SIG-M5 treated with dmso at 0.1 percent for 504 hours (cell line): Measurements from ENCODE around the gene MYOZ2.

ENCODE experiments used
- DNase-seq: peaks from one replicate; lab custom pipeline; 2025; ENCODE audit not compliant: unreplicated experiment; lab: John Stamatoyannopoulos, UW

Gene MYOZ2

GRCh38 chr4:119135721-119136121, at the start of gene MYOZ2:
MYOZ2 (plus strand) TSS chr4:119135832; CDS start chr4:119136526, 694 bp downstream.
- DNase-seq = no peak

GRCh38 chr4:119087121-119087520, 48.5 kb upstream of the MYOZ2 start:
- no peak for DNase-seq

- DNase-seq = no peak
These were observed 48.0 kb upstream of the MYOZ2 start for GRCh38 chr4:119087656-119088055.

GRCh38 chr4:119093042-119093827, 42.4 kb upstream of the MYOZ2 start:
- DNase-seq = no peak

DNA sequence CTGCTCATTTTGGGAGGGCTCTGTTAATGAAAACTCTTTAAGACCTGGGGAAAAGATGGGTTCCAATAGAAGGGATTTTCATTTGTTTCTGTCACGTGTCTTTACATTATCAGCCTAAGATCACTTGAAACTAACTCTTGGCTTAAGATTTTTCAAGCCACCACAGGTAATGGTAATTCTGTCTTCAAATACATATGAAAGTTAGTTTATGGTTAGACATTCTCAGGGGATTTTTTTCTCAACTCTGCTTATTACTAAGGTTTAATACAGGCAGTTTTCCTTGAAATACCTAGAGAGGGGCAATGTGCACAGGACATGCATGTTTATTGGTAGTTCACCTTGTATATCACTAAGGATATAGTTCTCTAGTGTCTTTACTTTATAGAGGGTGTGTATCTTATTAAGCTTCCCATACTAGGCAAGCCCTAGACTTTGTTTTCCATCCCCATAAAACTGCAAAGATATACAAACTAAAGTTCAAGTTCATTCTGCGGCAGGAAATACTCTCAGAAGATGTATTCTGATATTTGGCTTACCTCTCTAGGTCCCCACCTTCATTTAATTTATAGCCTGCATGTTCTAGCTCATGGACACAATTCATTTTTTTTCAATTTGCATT, 38.2 kb upstream of the MYOZ2 start:
- no peak for DNase-seq

DNA sequence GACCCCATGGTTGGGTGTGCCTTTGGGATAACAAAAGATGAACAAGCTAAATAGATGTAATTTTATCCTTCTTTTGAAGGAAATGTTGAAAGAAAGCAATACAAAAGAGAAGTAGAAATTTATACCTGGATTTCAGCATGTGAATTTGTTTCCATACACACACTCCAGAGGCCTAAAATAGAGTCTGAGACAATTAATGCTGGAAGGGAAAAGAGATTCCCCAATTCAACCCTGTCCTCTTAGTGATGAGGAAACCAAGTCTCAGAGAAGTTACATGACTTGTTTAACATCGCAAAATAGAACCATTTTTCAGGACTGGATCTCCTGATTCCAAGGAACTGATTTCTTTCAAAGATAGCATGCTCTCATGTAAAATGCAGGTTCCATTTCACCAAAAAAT, 37.3 kb upstream of the MYOZ2 start:
- no peak for DNase-seq

GRCh38 chr4:119099227-119099810, 36.3 kb upstream of the MYOZ2 start:
- peak; percentile 37 for DNase-seq

DNA sequence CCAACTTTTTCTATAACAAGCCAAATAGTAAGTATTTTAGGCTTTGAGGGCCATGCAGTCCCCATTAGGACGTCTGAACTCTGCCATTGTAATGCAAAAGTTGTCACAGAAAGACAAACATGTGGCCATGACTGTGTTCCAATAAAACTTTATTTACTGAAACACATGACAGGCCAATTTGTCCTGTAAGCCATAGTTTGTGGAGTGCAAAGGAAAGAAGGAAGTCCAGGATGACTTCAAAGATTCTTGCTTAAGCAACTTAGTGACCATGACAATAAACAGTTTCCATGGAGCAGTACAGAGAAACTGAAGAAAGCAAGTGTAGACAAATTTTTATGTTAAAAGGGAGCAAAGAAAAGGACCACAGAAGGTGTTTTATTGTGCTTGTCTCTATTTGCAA, 35.0 kb upstream of the MYOZ2 start:
- DNase-seq = peak; percentile 36

DNA sequence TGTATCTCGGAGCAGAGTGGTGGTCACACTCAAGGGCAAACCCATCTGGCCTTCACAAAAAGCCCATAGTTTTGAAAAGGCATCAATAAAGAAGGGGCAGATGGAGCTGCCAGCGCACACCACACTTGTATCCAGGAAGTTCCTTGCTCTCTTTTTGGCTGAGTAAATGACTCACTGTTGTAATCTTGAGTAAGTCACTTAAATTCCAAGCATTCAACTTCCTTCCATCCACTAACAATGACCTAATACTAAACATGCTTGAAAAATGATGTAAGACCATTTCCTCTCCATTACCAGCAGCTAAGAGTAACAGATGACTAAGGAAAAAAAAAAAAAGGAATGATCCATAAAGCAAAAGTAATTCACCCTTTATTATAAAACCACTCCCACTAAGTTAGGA, 32.4 kb upstream of the MYOZ2 start:
- DNase-seq = peak; percentile 93

DNA sequence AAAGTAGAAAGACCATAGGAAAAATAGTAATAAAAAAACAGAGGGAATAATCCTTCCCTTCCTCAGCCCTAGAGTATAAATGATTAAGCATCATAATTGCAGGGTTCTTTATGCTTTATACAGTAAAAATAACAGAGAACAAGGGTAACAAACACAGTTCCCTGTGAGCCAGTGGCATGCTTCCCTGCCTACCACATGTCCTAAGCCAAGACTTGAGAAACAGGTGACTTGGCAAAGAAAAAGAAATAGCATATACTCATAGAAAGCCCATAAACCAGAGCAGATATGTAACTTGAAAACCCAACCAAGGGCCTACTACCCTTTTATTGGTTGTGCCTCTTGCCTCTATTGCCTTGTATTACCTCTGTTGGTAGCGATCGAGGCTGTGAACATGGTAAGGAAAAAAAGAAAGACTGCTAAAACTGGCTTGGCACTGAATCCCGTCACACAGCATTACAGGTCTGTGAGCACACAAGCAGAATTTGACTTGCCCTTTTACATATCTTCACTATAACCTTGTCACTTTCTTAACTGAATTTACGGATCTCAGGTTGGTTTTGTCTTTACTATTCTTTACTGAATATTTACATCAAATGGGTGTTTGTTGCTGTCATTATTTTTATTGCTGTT, 30.9 kb upstream of the MYOZ2 start:
- DNase-seq = no peak

GRCh38 chr4:119105605-119106004, 30.0 kb upstream of the MYOZ2 start:
- DNase-seq = peak; percentile 26

GRCh38 chr4:119106036-119107000, 29.3 kb upstream of the MYOZ2 start:
- no peak for DNase-seq

GRCh38 chr4:119110121-119110520, 25.5 kb upstream of the MYOZ2 start:
- DNase-seq = no peak

DNA sequence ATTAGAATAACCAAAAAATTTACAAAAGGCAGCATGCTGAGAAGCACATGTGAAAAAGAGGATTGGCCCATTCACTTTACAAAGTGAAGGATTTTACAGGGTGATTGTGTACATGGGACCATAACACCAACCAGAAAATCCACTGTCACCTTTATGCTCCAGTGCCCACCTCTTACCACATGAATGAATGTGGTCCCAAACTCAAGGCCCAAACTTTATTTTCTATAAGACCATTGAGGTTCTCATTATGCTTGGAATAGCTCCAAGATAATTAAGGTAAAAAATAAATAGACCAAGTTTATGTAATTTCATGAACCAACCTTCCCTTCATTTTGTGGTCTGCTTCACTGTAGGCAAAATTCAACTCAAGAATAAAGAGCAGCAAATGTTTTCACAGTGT, 24.3 kb upstream of the MYOZ2 start:
- no peak for DNase-seq

- peak; percentile 91 for DNase-seq
These were observed 22.5 kb upstream of the MYOZ2 start for GRCh38 chr4:119113033-119113655.

DNA sequence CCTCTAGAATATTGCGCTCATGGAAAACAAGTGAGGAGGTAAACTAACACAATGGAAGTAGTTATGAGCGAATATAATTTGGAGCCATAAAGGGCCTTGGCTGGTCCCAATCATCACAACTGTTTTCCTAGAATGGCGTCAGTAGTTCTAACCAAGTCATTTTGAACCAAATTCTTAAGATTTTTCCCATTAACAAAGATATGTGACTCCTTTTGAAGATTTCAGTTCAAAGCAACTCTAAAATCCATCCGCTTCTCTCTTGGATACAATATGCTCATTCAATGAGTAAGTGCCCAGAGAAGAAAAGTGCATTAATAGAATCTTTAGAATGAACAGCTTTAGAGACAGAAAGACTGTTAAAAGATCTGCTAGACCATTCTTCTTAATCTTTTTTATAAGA, 19.6 kb upstream of the MYOZ2 start:
- no peak for DNase-seq

- no peak for DNase-seq
These were observed 18.4 kb upstream of the MYOZ2 start for GRCh38 chr4:119116925-119117900.

DNA sequence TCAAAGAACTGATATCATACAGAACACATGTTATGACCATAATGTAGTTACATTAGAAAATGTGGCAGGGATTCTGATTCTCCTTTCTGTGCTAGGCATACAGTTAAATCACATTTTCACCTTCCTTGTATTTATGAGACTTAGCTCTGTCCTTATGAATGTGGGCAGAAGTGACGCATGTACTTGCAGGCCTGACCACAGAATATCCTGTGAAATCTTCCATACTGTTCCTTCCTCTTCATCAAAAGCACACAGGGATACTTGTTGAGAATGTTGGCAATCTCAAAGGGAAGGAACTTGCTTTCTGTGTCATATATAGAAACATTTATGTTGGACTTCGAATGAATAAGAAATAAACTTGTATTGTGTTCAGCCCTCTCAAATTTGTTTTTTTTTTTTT, 17.2 kb upstream of the MYOZ2 start:
- no peak for DNase-seq

DNA sequence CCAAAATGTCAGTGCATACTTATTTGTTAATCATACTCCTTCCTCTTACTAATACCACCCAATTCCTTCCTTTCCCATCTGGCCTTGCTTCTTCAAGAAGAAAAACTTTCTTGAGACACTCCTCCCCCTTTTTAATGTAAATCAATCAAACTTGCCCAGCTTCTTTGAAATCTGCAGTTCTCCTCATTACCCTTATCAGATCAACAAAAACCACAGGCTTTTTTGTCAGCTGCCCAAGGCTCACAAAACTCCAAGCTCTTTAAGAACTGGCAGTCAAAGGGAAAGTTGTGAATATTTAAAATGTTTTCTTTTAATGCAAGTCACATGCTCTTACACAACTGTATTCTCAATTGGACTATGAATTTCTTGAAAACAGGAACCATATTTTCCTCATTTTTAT, 11.3 kb upstream of the MYOZ2 start:
- no peak for DNase-seq
